Thoracic aorta (tissue), 2 donors: ENCODE measurements around the gene DAGLA. TPM values are rescaled to one million over a fixed set of nuclear protein-coding genes. Genes with fewer than 3 reads are reported as not detected.

ENCODE experiments used
- ATAC-seq: fragments of 150-250 bp; one replicate; pipeline ENCODE4 v1.8.0; 2017; ENCODE audit warnings: low read depth; ENCODE audit not compliant: insufficient number of reproducible peaks, low FRiP score
- DNase-seq: peaks from one replicate; pipeline ENCODE4 v3.0.0-alpha.2; 2020; ENCODE audit warnings: low spot score
- H3K27ac ChIP-seq, 2 donors: fragments of 200-600 bp; sonication (generic); 1 replicate in 1 of 2; 2 replicates in 1 of 2; pipeline ENCODE4 v1.5.1; 2016; ENCODE audit warnings: mild to moderate bottlenecking in 2 of 2, moderate library complexity in 2 of 2
- H3K27me3 ChIP-seq: fragments of 200-600 bp; sonication (generic); replicated peaks from 2 replicates; pipeline ENCODE4 v1.6.0; 2016; ENCODE audit warnings: mild to moderate bottlenecking; ENCODE audit not compliant: insufficient read depth
- H3K36me3 ChIP-seq: fragments of 200-600 bp; sonication (generic); one replicate; pipeline ENCODE4 v1.5.1; 2016
- H3K4me1 ChIP-seq, 2 donors: fragments of 200-600 bp; sonication (generic); 1 replicate in 1 of 2; 2 replicates in 1 of 2; pipeline versions ENCODE4 v1.5.1 to v1.6.0; 2016; ENCODE audit warnings: low read depth in 2 of 2, mild to moderate bottlenecking in 1 of 2; ENCODE audit not compliant: control insufficient read depth in 1 of 2
- H3K4me3 ChIP-seq: fragments of 200-600 bp; sonication (generic); 2 replicates; pipeline ENCODE4 v1.5.1; 2016; ENCODE audit warnings: mild to moderate bottlenecking
- H3K9me3 ChIP-seq: fragments of 200-600 bp; sonication (generic); 2 replicates; pipeline ENCODE4 v1.5.1; 2016
- CTCF ChIP-seq: fragments of 200-600 bp; sonication (generic); IDR thresholded peaks from one replicate; pipeline ENCODE4 v1.5.1; 2019; ENCODE audit warnings: antibody characterized with exemption
- total RNA-seq, 2 donors: library from RNA; depleted of rRNA; stranded (reverse); fragments of >200 nt; gene quantifications; one replicate each; pipeline versions ENCODE4 v1.1.0 to v1.2.3, GENCODE V29; 2016

Gene DAGLA
- total RNA-seq, 2 donors from 2014 or later: 1.2 to 1.4 TPM

- no peak for TF ChIP-seq CTCF
- no peaks in the 10 kb centered on the region for H3K27me3 ChIP-seq
- no peaks in the 10 kb centered on the region for H3K9me3 ChIP-seq
- DNase-seq (no peak), ATAC-seq (no peak)
- H3K4me3 ChIP-seq: no peak overlapping the region
- no peaks in the 10 kb centered on the region for H3K36me3 ChIP-seq
- no peaks in the 10 kb centered on the region for H3K4me1 ChIP-seq
- H3K27ac ChIP-seq: no peak overlapping the region
Measured at GRCh38 chr11:61636676-61637075, 43.5 kb upstream of the DAGLA start.

- Histone ChIP-seq H3K36me3 (no peaks in the 10 kb centered on the region), H3K4me3 (no peak overlapping the region), H3K4me1 (no peaks in the 10 kb centered on the region), H3K27me3 (no peaks in the 10 kb centered on the region), H3K27ac (no peak overlapping the region), H3K9me3 (no peaks in the 10 kb centered on the region)
- TF ChIP-seq CTCF: no peak
- DNase-seq (no peak), ATAC-seq (no peak)
Measured at GRCh38 chr11:61637277-61637676, 42.9 kb upstream of the DAGLA start.

GRCh38 chr11:61639816-61640443 lies 40.3 kb upstream of the DAGLA start:
- no peak for DNase-seq
- ATAC-seq: no peak
- H3K27ac ChIP-seq: no peak overlapping the region

GRCh38 chr11:61642162-61642561 lies 38.0 kb upstream of the DAGLA start:
- Histone ChIP-seq H3K27ac (no peak overlapping the region), H3K4me3 (no peak overlapping the region), H3K9me3 (no peaks in the 10 kb centered on the region), H3K27me3 (no peaks in the 10 kb centered on the region), H3K4me1 (no peaks in the 10 kb centered on the region), H3K36me3 (no peaks in the 10 kb centered on the region)
- TF ChIP-seq CTCF: no peak
- DNase-seq (no peak), ATAC-seq (no peak)

More at GRCh38 chr11:61639816-61640443, 40.3 kb upstream of the DAGLA start:
- Histone ChIP-seq H3K4me1 (no peaks in the 10 kb centered on the region), H3K27me3 (no peaks in the 10 kb centered on the region), H3K4me3 (no peak overlapping the region), H3K36me3 (no peaks in the 10 kb centered on the region), H3K9me3 (no peaks in the 10 kb centered on the region)
- no peak for TF ChIP-seq CTCF

DNA sequence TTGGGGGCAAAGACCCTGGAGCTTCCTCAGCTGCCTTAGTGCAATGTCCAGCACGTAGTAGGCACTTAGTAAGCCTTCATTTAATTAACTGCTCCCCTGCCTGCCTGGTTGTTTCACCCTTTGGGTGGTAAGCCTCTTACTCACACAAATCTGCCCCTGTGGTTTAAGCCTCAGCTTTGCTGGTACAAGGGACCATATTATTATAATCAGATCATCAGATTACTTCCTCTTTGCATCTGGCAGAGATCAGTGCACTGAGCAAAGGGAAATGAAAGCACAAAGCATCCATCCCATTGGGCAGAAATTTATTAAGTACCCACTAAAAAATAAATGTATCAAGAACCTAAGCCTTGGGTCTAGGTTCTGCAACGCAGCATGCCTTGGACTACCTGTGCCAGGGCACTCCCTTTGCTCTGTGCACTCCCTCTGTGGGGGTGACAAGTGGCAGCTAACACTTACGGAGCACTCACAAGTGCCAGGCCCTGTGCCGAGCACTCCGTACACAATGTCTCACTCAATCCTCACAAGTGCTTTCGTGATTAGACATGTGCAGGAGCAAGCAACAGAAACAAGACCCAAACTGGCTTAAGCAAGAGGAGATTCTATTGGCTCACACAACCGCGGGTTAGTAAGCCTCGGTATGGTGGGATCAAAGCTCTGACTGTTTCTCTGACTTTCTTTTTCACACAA lies 34.9 kb upstream of the DAGLA start:
- no peaks in the 10 kb centered on the region for H3K27me3 ChIP-seq
- DNase-seq (no peak), ATAC-seq (no peak)
- H3K9me3 ChIP-seq: no peaks in the 10 kb centered on the region
- no peak for TF ChIP-seq CTCF
- no peak overlapping the region for H3K4me3 ChIP-seq
- no peaks in the 10 kb centered on the region for H3K36me3 ChIP-seq
- H3K4me1 ChIP-seq: no peaks in the 10 kb centered on the region
- H3K27ac ChIP-seq: no peak overlapping the region
